Measurements from ENCODE around the gene CELA3A. TPM values are rescaled to one million over a fixed set of nuclear protein-coding genes. Genes with fewer than 3 reads are reported as not detected.
"Not testable (repeated sequence)": the region's sequence is repeated elsewhere in the genome, so short reads cannot be mapped to it uniquely, and the experiment has no call there.

The CELA3A gene
- total and polyA plus RNA-seq, 2 of the 8 experiments (the other 6 are each of a cell fraction or from before 2014, with no cell fraction given): not detected

- H3K23ac ChIP-seq (ENCODE audit: insufficient read length); H2BK5ac ChIP-seq (ENCODE audit: low read depth, low read length); H3K4me3 ChIP-seq (ENCODE audit: extremely low read depth in 1 of 4, insufficient read depth in 2 of 4, low read depth in 3 of 4, low read length in 4 of 4); H3K23me2 ChIP-seq (ENCODE audit: low read depth, low read length); H3K79me2 ChIP-seq (ENCODE audit: control insufficient read depth in 1 of 2, insufficient read depth in 2 of 2, low read length in 2 of 2); H2AK5ac ChIP-seq (ENCODE audit: low read depth, low read length); H3K9ac ChIP-seq (replicated peaks in 1 of 4; ENCODE audit: extremely low read depth in 1 of 4, low read depth in 3 of 4, low read length in 3 of 4); DNase-seq (ENCODE audit: low read depth in 1 of 2, low spot score in 2 of 2); H3K4me1 ChIP-seq (replicated peaks in 1 of 4; ENCODE audit: control insufficient read depth in 3 of 4, insufficient read depth in 4 of 4, low read length in 3 of 4); H4K8ac ChIP-seq (ENCODE audit: extremely low read depth, insufficient read depth, low read length); H3K27me3 ChIP-seq (replicated peaks in 1 of 4; ENCODE audit: control insufficient read depth in 3 of 4, extremely low read depth in 1 of 4, insufficient read depth in 3 of 4, low read length in 3 of 4); H2BK12ac ChIP-seq (ENCODE audit: low read depth, low read length); H3K27ac ChIP-seq (ENCODE audit: low read depth, low read length); H3K4ac ChIP-seq (replicated peaks; ENCODE audit: insufficient read length, low read depth, low read length); H2AFZ ChIP-seq (ENCODE audit: low read length); H3K56ac ChIP-seq (replicated peaks; ENCODE audit: insufficient read length, low read depth, low read length); H2BK20ac ChIP-seq (ENCODE audit: low read length); H2BK15ac ChIP-seq (ENCODE audit: low read length); H4K91ac ChIP-seq (replicated peaks; ENCODE audit: insufficient read length, low read length); H2BK120ac ChIP-seq (replicated peaks; ENCODE audit: low read depth, low read length); H3K79me1 ChIP-seq (ENCODE audit: low read depth, low read length); H3K36me3 ChIP-seq (ENCODE audit: control insufficient read depth in 2 of 4, insufficient read depth in 4 of 4, low read length in 3 of 4); H3K4me2 ChIP-seq (ENCODE audit: insufficient read depth in 1 of 2, low read depth in 2 of 2, low read length in 2 of 2); H3K18ac ChIP-seq (ENCODE audit: extremely low read depth, low read length); H3K9me3 ChIP-seq (ENCODE audit: insufficient read depth in 2 of 2, low read depth in 1 of 2, low read length in 1 of 2); H4K20me1 ChIP-seq (replicated peaks in 1 of 2; ENCODE audit: control insufficient read depth in 1 of 2, insufficient read depth in 2 of 2, low read length in 2 of 2); H4K5ac ChIP-seq (ENCODE audit: insufficient read length, low read depth, low read length); FAIRE-seq; H3K14ac ChIP-seq (ENCODE audit: insufficient read length): not testable (repeated sequence)
- 90% methylated on average over 2 of the region's 3 CpGs; no CpG with 5 or more reads in 1 of the 2 experiments for WGBS, 2 experiments (ENCODE audit: extremely low coverage in 1 of 2, insufficient coverage in 1 of 2, insufficient read length in 1 of 2, insufficient replicate concordance in 2 of 2, low coverage in 1 of 2, low lambda C conversion rate in 2 of 2, missing lambda C conversion rate in 1 of 2)
- POLR2A ChIA-PET (ENCODE audit: partially characterized antibody): interaction anchor here (0.7 kb wide), 1 partner anchor 306 kb away, joined by 3 read pairs; no protein-coding TSS in a partner anchor
- CTCF ChIA-PET (ENCODE audit: partially characterized antibody): interaction anchor here (1.3 to 2.1 kb wide), 2 partner anchors 12 to 18 kb away, joined by 3 to 5 read pairs; no protein-coding TSS in a partner anchor
Observed at GRCh38 chr1:22003959-22004358, 2.5 kb downstream of the CELA3A start.
